Measurements from ENCODE around the gene NADK2. TPM values are rescaled to one million over a fixed set of nuclear protein-coding genes. Genes with fewer than 3 reads are reported as not detected.

NADK2 gene
- total and polyA plus RNA-seq, 3 donors from 2014 or later, result 27.1 to 55.1 (median 42.2) TPM

GRCh38 chr5:36172599-36172998, 69.1 kb downstream of the NADK2 start:
- H3K27ac ChIP-seq, result no peak overlapping the region
- WGBS, 2 donors, result 71 to 72% methylated on average over 1 of the region's 1 CpG
- TF ChIP-seq POLR2A (IDR thresholded peaks at IDR 0.05) (no peak), CTCF (IDR thresholded peaks at IDR 0.05) (no peak)

GRCh38 chr5:36170832-36171424, 70.8 kb downstream of the NADK2 start:
- Histone ChIP-seq H3K27ac (no peak overlapping the region), H3K36me3 (ENCODE audit: low read depth, missing control alignments) (no peaks in the 10 kb centered on the region), H3K4me3 (no peak overlapping the region), H3K4me1 (no peaks in the 10 kb centered on the region), H3K27me3 (no peaks in the 10 kb centered on the region), H3K9me3 (no peaks in the 10 kb centered on the region)
- intact Hi-C loops (cut with DNase I; ENCODE audit: low total_unique reads), result no loop called here
- no peak for DNase-seq
- TF ChIP-seq POLR2A (IDR thresholded peaks at IDR 0.05) (no peak), CTCF (IDR thresholded peaks at IDR 0.05) (no peak)
- WGBS, 2 donors, result 87 to 88% methylated on average over 5 of the region's 5 CpGs

More at GRCh38 chr5:36172599-36172998, 69.1 kb downstream of the NADK2 start:
- H3K9me3 ChIP-seq, result no peaks in the 10 kb centered on the region
- H3K4me1 ChIP-seq, result no peaks in the 10 kb centered on the region
- no peaks in the 10 kb centered on the region for H3K36me3 ChIP-seq (ENCODE audit: low read depth, missing control alignments)
- intact Hi-C loops (cut with DNase I; ENCODE audit: low total_unique reads), result no loop called here
- H3K27me3 ChIP-seq, result no peaks in the 10 kb centered on the region
- H3K4me3 ChIP-seq, result no peak overlapping the region
- no peak for DNase-seq

- Histone ChIP-seq H3K27ac (no peak overlapping the region), H3K9me3 (no peaks in the 10 kb centered on the region), H3K27me3 (no peaks in the 10 kb centered on the region), H3K4me1 (no peaks in the 10 kb centered on the region), H3K36me3 (ENCODE audit: low read depth, missing control alignments) (no peaks in the 10 kb centered on the region), H3K4me3 (no peak overlapping the region)
- intact Hi-C loops (cut with DNase I; ENCODE audit: low total_unique reads), result no loop called here
- DNase-seq, result no peak
- WGBS, 2 donors, result 93 to 94% methylated on average over 4 of the region's 4 CpGs
- no peak for TF ChIP-seq POLR2A (IDR thresholded peaks at IDR 0.05)
- TF ChIP-seq CTCF (IDR thresholded peaks at IDR 0.05), result no peak
Observed at GRCh38 chr5:36168737-36169136, 73.0 kb downstream of the NADK2 start.

GRCh38 chr5:36164461-36164860, 77.3 kb downstream of the NADK2 start:
- 92 to 95% methylated on average over 4 of the region's 4 CpGs for WGBS, 2 donors
- TF ChIP-seq CTCF (IDR thresholded peaks at IDR 0.05), result no peak
- TF ChIP-seq POLR2A (IDR thresholded peaks at IDR 0.05), result no peak
- no peaks in the 10 kb centered on the region for H3K27me3 ChIP-seq
- no peak for DNase-seq
- H3K27ac ChIP-seq, result no peak overlapping the region
- no peaks in the 10 kb centered on the region for H3K9me3 ChIP-seq
- H3K4me1 ChIP-seq, result no peaks in the 10 kb centered on the region
- intact Hi-C loops (cut with DNase I; ENCODE audit: low total_unique reads), result no loop called here
- no peak overlapping the region for H3K4me3 ChIP-seq
- H3K36me3 ChIP-seq (ENCODE audit: low read depth, missing control alignments), result no peaks in the 10 kb centered on the region

- no peaks in the 10 kb centered on the region for H3K4me1 ChIP-seq
- no peaks in the 10 kb centered on the region for H3K9me3 ChIP-seq
- H3K4me3 ChIP-seq, result no peak overlapping the region
- H3K36me3 ChIP-seq (ENCODE audit: low read depth, missing control alignments), result no peaks in the 10 kb centered on the region
- intact Hi-C loops (cut with DNase I; ENCODE audit: low total_unique reads), result no loop called here
- TF ChIP-seq POLR2A (IDR thresholded peaks at IDR 0.05), result no peak
- TF ChIP-seq CTCF (IDR thresholded peaks at IDR 0.05), result no peak
- no peak overlapping the region for H3K27ac ChIP-seq
- WGBS, 2 donors, result 84 to 92% methylated on average over 9 of the region's 9 CpGs
- no peaks in the 10 kb centered on the region for H3K27me3 ChIP-seq
- DNase-seq, result no peak
Observed at GRCh38 chr5:36162810-36163486, 78.8 kb downstream of the NADK2 start.
